Ramos (cell line): ENCODE results near the gene ZNF529.
"Not testable (repeated sequence)": the region's sequence is repeated elsewhere in the genome, so short reads cannot be mapped to it uniquely, and the experiment has no call there.

ENCODE experiments used
- in situ Hi-C: fragments of 300-500 bp; cut with MboI; formaldehyde crosslinking; loops from one replicate; pipeline ENCODE4 v1.14.3; 2022; ENCODE audit warnings: low sequenced_read_pairs; ENCODE audit not compliant: unreplicated experiment

Gene ZNF529

GRCh38 chr19:36573020-36573894 lies at the start of gene ZNF529:
Gene ZNF529 (minus strand): TSS chr19:36573292. CDS start chr19:36572346, 946 bp downstream.
- in situ Hi-C loops: no loop called here

GRCh38 chr19:36605877-36606478 lies 32.9 kb upstream of the ZNF529 start:
- in situ Hi-C loops: no loop called here

- in situ Hi-C loops: no loop called here
These were observed 32.2 kb upstream of the ZNF529 start, which contains the start of gene ZNF382 for GRCh38 chr19:36605101-36605876. Gene ZNF382 (plus strand): TSS chr19:36605313. CDS start chr19:36609915, 4,602 bp downstream.

GRCh38 chr19:36604656-36605100 lies 31.6 kb upstream of the ZNF529 start:
- in situ Hi-C loops: no loop called here

GRCh38 chr19:36602681-36603080 lies 29.6 kb upstream of the ZNF529 start:
- in situ Hi-C loops: not testable (repeated sequence)

DNA sequence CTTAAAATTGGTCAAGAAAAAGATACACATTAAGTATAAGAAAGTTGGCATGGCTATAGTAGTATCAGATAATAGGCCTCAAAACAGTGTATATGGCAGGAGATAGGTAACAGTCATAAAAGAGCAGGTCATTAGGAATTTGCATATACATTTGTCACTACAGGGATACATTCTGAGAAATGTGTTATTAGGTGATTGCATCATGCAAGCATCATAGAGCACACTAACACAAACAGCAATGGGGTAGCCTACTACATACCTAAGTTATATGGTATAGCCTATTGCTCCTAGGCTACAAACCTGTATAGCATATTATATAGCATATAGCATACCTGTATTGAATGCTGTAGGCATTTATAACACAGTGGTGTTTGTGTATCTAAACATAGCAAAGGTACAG lies 6.2 kb upstream of the ZNF529 start:
- in situ Hi-C loops: no loop called here

DNA sequence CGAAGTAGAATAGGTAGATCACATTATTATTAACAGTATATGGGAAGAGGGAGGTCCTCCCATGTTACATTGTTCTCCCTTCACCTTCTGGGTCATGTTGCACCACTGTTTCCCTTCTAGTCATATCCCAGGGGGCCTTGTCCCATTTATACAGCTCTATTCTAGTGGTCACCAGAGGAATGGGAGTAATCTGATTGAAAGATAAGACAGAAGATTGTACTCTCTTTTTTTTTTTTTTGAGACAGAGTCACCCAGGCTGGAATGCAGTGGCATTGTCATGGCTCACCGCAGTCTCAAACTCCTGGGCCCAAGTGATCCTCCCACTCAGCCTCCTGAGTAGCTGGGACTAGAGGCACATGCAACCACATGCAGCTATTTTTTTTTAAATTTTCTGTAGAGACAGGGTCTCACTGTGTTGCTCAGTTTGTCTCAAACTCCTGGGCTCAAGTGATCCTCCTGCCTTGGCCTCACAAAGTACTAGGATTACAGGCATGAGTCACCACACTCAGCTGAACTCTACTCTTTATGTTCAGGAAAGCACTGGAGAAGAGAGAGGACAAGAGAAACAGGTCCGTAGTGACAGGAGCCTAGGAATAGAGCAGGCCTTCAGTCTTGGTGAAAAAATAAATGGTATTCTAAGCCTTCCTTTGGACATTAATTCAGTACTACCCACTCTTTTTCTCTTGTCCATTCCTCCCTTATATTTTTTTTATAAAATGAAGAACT lies 4.3 kb upstream of the ZNF529 start:
- in situ Hi-C loops: no loop called here

- in situ Hi-C loops: no loop called here
These were observed 1.6 kb upstream of the ZNF529 start for GRCh38 chr19:36574741-36575140.

DNA sequence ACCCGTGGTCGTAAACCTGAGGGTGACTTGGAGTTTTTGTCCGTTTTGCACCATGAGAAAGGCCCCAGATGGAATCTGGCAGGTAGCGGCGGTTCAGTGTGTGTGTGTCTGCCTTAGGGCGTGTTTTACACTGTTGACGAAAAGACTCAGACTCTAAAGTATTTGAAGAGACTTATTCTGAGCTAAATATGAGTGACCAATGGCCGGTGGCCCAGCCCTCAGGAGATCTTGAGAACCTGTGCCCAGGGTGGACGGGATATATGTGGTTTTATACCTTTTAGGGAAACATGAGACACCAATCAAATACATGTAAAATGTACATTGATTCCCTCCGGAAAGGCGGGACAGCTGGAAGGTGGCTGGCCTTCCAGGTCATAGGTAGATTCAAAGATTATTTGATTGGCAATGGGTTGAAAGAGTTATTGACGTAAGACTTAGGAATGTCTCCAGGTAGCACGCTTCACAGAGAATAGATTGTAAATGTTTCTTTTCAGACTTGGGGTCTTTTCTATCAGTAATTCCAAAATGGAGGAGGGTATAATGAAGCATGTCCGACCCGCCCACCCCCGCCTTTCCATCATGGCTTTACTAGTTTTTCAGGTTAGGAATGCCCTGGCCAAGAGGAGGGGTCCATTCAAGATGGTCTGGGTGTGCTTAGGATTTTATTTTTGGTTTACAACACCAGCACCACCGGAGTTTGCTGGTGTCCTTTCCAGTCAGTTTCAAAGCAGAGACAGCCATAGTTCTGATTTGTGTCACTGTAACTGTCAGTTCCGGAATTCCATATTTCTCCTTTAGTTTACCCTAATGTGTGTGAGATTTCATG lies 1.0 kb upstream of the ZNF529 start:
- in situ Hi-C loops: no loop called here

GRCh38 chr19:36572593-36573019 lies 486 bp downstream of the ZNF529 start:
- in situ Hi-C loops: no loop called here

DNA sequence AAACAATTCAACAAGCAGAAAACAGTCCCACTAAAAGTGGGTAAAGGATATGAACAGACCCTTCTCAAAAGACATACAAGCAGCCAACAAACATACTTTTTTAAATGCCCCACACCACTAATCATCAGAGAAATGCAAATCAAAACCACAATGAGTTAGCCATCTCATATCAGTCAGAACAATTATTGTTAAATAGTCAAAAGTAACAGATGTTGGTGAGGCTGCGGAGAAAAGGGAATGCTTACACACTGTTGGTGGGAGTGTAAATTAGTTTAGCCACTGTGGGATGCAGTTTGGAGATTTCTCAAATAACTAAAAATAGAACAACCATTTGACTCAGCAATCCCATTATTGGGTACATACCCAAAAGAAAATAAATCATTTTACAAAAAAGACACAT lies 8.7 kb downstream of the ZNF529 start:
- in situ Hi-C loops: no loop called here

DNA sequence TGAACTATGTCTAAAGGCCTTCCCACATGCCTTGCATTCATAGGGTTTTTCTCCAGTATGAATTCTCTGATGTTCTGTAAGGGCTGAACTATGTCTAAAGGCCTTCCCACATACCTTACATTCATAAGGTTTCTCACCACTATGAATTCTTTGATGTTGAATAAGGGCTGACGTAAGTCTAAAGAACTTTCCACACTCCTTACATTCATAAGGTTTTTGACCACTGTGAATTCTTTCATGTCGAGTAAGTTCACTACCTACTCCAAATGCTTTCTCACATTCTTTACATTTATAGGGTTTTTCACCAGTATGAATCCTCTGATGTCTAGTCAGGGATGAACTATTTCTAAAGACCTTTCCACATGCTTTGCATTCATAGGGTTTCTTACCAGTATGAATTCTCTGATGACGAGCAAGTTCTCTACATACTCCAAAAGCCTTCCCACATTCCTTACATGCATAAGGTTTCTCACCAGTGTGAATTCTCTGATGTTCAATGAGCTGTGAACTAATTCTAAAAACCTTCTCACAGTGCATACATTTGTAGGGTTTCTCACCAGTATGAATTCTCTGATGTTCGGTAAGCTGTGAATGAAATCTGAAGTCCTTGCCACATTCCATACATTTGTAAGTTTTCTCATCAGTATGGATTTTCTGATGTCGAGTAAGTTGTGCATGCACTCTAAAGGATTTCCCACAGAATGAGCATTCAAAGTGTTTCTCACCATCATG lies 25.9 kb downstream of the ZNF529 start:
- in situ Hi-C loops: no loop called here

DNA sequence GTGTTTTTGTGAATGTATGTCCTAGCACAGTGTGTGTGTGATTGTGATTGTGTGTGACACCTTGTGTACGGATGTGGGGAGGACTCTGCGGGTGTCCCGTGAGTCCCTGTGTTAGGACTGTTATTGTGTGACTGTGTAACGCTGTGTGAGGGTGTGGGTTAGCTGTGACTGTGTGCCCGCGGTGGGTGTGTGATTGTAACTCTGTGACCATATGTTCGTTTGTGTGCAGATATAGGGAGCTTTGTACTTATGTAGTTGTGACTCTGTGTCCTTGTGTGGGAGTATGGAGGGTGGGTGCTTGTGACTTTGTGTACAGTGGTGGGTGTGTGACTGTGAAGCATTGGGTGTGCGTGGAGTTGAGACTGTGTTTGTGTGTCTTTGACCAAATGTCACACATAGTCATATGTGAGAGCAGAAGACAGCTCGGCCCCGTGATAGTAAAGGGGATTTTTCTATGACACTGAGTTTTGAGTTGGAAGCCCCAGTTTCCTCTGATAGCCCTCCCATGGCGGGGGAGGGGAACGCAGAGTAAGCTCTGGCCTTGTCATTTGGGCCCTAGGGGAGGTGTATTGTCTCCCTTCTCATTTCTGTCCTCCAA lies 44.1 kb downstream of the ZNF529 start:
- in situ Hi-C loops: no loop called here

GRCh38 chr19:36528194-36528920 lies 44.7 kb downstream of the ZNF529 start, which contains the start of gene ZNF260:
Gene ZNF260 (minus strand): TSS chr19:36528271. CDS start chr19:36515238, 13,033 bp downstream.
- in situ Hi-C loops: no loop called here

GRCh38 chr19:36527873-36528193 lies 45.3 kb downstream of the ZNF529 start:
- in situ Hi-C loops: no loop called here

DNA sequence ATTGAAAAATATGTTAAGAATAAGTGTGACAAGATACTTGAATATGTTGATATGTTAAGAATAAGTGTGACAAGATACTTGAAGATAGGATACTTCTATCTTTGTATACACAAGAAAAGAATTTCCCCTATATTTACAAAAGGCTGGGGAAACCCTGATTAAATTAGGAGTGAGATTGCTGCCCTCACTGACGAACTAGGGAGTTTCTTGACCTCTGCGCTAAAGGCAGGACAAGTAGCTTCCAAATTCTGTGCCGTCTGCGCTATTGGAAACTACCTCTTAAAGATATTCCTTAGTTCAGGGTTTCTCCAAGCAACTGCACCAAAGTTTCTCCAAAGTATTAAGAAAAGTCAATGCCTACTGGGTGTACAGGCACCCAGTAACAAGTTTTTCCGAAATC lies 45.8 kb downstream of the ZNF529 start:
- in situ Hi-C loops: no loop called here

GRCh38 chr19:36526581-36526980 lies 46.5 kb downstream of the ZNF529 start:
- in situ Hi-C loops: no loop called here

DNA sequence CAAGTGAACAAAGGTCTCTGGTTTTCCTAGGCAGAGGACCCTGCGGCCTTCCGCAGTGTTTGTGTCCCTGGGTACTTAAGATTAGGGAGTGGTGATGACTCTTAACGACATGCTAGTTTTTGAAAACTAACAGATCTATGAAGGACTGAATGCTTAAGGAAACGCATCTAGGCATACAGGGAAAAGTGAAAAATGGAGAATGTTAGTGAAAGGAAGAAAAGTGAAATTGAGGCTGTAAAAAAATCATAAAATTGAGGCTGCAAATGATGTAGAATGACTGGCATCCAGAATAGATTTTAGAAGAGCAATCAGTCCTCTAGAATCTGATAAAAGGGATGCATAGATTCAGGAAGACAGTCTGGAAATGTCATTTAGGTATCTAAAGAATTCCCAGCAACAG lies 48.5 kb downstream of the ZNF529 start:
- in situ Hi-C loops: no loop called here
